Erythroblast (primary cell): ENCODE results near the gene MEGF8.

Experiments
- GATA1 ChIP-seq: IDR thresholded peaks from 2 replicates; pipeline ENCODE4 v1.6.1; 2011; ENCODE audit warnings: low read depth, mild to moderate bottlenecking, control low read depth, low read length, moderate library complexity
- POLR2A ChIP-seq: IDR thresholded peaks from 2 replicates; pipeline ENCODE4 v1.6.1; 2011; ENCODE audit warnings: mild to moderate bottlenecking, low read length

DNA sequence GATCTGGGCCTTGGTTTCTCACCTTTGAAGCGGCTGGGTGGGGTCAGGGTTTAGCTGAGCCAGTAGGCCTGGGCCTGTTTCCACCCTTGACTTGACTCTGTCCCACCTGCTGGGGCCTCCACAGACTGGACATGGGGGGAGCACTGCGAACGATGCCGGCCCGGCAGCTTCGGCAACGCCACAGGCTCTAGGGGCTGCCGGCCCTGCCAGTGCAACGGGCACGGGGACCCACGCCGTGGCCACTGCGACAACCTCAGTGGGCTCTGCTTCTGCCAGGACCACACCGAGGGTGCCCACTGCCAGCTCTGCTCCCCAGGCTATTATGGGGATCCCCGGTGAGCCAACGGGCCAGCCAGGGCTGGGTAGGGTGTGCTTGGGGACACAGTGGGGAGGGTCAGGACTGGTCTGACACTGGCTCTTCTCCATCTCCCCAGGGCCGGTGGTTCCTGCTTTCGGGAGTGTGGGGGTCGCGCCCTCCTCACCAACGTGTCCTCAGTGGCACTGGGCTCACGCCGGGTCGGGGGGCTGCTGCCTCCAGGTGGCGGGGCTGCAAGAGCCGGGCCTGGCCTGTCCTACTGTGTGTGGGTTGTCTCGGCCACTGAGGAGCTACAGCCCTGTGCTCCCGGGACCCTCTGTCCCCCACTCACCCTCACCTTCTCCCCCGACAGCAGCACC lies 28.0 kb downstream of the MEGF8 start:
- TF ChIP-seq POLR2A (no peak), GATA1 (no peak)
